ENCODE results near the gene CADPS2.

The CADPS2 gene

DNA sequence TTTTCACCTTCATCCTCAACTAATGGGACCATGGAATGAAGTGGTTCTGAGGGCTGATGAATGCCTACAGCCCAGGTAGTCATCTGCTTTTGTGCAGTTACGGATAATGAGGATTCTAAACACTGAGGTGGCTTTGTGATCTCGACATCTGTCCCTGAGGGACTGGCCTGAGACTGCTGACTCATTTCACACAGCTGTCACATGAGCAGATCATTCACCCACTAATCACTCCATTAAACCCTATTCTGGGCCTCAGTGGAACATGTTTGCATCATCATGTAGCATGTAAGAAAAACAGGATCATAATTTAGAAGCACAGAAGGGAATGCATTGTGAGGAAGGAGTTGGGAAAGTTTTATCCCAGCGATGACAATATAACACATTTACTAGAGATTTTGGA lies 502.3 kb downstream of the CADPS2 start:
- DNase-seq (ENCODE audit: low read depth in 2 of 2) = no peak

DNA sequence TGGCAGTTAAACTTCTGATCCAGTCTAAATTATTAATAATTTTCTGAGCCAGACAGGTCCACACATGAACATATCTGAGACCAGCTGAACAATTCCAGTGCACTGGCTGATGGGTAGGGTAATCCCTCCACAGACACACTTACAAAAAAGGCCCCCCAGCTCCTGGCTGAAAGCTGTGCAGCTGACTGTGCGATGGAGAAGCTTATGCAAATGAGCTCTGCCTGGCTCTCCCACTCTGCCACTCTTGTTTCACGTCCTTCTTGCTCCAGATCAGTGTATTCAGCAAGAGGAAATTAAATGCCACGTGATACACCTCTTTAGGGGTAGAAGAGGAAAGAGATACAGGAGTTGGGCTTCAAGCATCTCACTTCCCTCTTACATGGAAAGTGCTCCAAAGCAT lies 505.3 kb downstream of the CADPS2 start:
- no peak for DNase-seq (ENCODE audit: low read depth in 2 of 2)

DNA sequence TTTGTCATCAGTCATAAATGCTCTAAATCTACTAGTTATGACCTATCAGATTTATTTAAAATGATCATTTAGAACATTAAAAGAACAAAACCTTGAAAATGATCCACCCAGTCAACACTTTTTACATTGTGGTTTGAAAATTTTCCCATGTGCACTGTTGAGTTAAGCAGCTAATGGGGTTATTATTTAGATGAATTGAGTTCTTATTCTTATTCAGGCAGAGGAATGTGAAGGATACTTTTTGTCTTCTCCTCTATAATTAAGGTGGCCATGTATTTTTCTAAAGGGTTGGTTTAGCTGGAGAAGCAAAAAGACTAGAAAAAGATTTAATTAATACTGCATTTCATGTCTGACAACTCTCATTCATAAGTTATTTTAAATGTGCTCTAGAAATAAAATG lies 506.8 kb downstream of the CADPS2 start:
- no peak for DNase-seq (ENCODE audit: low read depth in 2 of 2)

DNA sequence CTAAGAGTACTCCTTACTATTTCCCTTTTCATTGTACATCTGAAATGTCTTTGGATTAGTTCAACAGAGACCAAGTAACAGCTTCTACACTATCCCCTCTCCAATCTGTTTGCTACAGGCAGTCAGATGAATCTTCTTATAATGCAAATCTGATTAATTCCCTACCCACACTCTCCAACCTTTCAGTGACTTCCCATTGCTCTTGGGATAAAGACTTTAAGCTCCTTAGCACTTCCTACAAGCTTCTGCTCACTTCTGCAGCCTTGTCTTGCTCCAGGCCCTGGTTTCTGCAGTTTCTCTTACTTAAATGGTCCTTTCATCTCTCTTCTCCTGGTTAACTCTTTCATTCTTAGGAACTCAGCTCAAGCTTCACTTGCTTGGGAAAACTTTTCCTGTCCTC lies 516.5 kb downstream of the CADPS2 start:
- no peak for DNase-seq (ENCODE audit: low read depth in 2 of 2)

DNA sequence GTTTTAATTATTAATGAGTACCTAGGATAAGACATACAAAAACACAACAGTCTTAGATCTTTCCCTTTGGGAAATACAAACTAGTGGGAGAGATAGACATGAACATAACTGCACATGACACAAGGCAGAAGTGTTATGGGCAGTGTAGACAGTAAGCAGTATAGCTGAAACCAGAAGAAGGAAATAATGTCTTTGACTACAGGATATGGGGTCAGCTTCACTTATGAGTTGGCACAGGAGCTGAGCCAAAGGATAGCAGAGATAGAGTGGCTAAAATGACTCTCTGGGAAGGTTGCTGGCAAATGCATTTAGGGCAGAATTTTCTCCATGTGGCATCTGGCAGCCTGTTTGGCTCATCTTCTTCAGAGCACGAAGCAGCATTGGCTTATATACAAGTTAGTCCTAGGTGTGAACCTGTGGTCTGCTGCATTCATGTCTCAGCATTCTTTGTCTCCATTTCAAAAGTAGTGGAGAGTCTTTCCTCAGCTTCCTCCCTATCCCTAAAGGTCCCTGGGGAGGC lies 521.4 kb downstream of the CADPS2 start:
- DNase-seq (ENCODE audit: low read depth in 2 of 2) = no peak

DNA sequence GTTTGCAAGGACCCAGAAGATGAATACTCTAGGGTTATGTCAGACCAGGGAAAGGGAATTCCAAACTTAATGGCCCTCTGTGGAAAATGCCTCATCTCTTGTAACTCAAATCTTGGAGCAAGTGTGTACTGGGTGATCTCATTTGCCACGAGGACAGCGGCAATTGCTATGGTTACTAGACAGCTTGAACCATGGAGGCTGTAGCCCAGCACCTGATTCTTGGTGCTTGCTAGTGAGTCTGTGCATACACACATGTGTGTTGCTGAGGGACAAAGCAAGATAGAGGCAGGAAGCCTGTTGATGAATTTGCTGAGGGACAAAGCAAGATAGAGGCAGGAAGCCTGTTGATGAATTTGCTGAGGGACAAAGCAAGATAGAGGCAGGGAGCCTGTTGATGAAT lies 523.1 kb downstream of the CADPS2 start:
- DNase-seq (ENCODE audit: low read depth in 2 of 2) = no peak

DNA sequence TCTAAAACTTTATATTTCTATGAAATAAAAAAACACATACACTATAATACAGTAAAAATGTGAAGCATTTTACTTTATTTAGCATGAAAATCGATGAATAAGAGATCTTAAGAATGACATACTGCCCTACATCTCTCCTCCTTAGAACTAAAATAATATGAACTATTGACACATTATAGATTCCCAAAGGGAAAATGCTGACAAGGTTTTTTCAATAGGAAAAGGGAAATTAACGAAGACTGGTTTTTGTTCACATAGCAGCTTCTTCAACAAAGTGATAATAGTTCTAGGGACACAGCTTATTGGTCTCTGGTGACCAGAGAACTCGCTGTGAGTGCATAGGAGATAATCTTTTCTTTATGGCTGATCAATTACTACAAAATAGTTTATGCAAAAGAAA lies 523.8 kb downstream of the CADPS2 start:
- DNase-seq (ENCODE audit: low read depth in 2 of 2) = no peak

DNA sequence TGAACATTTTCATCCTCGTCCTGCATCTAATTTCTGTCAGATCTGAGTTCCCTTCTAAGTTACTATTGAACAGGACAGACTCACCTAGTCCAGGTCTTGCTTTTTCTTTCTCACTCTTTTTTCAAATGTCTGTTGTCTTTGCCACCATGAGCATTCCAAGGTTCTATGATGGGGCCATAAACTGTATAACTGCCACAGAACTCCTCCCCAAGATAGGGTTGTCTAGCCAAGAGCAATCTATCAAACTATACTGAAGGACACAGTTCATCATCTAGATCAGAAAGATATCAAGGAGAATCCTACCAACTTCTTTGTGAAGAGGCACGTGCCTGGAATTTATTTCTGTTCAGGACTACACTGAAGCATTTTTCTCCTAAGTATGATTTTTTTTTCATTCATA lies 531.6 kb downstream of the CADPS2 start:
- no peak for DNase-seq (ENCODE audit: low read depth in 2 of 2)

DNA sequence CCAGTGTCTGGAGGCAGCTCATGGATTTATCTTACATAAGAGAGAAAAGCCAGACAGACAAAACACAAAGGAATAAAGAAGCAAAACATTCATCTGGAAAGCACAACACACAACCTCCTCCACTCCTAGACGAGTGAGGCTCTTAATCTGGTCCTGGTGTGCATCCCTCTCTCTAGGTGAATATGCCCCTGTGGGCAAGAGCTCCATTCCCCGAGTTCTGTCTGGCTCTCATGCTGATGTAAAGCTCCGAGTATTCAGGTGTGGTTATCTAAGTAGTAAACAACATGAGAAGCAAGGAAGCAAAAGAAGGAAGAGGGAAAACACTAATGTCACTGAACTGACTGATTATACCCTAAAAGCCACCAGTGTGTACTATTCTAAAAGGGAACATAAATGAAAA lies 533.8 kb downstream of the CADPS2 start:
- no peak for DNase-seq (ENCODE audit: low read depth in 2 of 2)

DNA sequence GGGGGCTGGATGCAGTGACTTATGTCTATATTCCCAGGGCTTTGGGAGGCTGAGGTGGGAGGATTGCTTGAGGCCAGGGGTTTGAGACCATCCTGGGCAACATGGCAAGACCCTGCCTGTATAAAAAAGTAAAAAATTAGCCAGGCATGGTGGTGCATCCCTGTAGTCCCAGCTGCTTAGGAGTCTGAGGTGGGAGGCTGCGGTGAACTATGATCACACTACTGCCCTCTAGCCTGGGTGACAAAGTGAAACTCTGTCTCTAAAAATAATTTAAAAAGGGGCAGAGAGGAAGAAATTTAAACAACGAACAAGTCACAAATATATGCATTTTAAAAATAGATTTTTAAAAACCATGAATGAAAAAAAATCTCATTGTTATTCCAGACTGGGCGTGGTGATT lies 535.6 kb downstream of the CADPS2 start:
- DNase-seq (ENCODE audit: low read depth in 2 of 2) = no peak

DNA sequence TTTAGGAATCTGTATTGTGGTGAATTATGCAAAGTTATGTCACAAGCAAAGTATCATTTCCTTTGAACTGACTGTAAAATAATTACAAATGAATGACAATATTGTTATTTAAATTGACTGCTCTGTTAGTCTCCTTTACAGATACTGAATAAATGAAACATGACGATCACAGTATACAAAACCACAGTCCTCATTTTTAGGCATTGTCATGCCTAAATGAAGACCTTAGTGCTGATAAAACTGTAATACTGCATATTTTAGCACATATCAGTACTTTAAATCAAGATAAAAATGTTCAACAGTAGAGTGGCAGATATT lies 542.0 kb downstream of the CADPS2 start:
- DNase-seq (ENCODE audit: low read depth in 2 of 2) = no peak

DNA sequence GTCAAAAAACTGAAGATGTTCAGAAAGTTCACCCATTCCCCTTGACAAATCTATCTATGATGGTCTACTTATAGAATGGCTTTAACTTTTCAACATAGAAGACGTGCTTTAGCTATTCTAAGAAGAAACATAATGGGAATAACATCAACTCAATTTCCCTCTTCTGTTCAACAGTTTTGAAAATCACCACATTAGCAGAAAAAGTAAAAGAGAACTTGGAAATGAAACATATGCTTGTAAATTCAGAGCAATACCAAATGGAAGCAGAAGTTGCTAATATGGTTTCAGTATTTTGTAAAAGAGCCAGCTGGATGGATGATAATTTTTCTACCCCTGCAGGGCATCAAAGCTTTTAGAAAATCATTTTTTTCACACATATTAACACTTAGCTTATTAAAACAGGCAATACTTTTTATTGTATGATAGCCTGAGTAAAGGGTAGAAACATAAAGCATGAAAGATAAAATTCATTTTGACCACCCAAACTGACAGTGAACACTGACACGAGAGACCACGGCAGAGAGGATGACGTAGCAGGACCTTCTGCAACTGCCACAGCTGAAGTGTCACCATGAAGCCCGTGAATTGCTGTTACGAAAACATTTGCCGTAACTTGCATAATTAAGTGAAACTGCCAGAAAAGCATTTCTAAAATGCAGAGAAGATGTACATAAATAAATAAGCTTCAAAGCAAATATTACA lies 542.5 kb downstream of the CADPS2 start:
- DNase-seq (ENCODE audit: low read depth in 2 of 2) = no peak

DNA sequence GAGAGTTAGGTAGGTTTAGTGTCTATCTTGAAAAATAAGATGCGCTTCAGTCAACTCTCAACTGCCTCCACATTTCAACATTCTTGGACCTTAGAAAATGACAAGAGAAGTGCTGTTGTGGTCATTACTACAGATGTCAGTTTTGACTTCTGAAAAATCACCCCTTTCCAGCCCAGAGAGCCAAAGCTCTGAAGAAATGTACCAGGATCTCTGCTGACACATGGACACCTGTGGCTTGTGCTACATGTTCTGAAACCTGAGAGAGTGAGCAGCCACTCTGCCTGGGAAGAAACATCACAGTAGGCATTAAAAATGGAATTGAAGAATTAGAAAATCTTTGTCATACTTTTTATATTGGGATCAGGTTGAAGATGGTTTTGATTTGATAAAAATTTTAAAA lies 545.8 kb downstream of the CADPS2 start:
- no peak for DNase-seq (ENCODE audit: low read depth in 2 of 2)

DNA sequence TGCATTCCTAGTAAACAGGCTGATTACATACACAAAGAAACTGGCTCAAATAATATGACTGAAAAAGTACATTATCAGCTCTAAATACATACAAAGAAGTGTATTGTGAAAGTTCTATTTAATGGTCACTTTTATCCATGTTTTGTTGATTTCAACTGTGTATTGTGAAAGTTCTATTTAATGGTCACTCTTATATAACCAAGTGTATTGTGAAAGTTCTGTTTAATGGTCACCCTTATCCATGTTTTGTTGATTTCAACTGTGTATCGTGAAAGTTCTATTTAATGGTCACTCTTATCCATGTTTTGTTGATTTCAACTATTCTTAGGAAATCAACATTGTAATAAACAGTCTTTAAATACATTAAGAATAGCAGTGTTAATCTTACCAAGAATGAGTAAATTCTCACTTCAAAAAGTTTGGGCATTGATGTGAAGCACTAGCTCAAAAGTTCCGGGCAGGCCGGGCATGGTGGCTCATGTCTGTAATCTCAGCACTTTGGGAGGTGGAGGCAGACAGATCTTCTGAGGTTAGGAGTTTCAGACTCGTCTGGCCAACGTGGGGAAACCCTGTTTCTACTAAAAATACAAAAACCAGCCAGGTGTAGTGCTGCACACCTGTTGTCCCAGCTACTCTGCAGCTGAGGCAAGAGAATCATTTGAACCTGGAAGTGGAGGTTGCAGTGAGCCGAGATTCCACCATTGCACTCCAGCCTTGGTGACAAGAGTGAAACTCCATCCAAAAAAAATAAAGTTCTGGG lies 546.9 kb downstream of the CADPS2 start:
- no peak for DNase-seq (ENCODE audit: low read depth in 2 of 2)

DNA sequence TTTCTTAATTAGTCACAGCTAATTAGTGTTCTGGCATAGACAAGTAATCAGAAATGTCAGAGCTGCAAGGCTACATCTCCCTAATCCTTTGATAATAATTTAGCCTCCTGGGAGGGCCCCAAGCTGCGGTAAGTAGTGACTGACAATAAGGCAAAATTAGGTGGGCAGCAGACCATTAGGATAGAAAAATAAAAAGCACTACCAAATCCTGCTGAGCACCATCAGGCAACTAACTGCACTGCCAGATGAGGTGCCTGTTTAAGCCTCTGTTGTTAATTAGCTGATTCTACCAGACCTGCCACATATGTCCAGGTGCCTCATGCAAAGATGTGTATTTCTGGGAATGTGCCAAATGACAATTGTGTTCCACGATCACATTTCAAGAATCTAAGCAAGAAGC lies 549.2 kb downstream of the CADPS2 start:
- no peak for DNase-seq (ENCODE audit: low read depth in 2 of 2)

DNA sequence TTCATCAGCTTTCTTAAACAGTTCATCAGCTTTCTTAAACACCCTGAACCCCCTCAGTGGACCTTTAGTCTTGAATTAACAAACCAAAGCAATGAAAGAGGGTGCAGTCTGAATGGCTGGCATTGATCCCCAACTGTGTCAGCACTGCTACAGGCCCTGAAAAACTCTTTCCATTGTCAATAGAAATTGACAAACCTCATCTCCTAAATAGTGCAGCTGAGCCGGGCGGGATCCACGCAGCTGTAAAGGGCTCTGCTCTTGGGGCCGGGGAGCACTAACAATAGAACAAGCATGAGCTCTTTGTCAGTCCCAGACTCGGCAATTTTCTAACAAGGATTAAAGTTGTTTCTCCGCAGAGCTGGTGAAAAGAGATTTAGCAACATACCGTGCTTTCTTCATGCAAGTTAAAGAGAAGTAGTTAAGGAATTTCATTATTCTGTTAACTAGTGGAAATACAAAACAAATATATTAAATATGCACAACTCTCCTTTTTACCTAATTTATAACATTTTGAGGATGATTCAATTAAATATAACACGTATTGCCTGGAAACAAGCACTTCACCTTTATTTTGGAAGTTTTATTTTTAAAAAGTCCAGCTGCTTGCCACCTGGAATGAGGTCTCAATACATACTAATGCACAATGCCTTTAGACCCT lies 557.0 kb downstream of the CADPS2 start:
- no peak for DNase-seq (ENCODE audit: low read depth in 2 of 2)

DNA sequence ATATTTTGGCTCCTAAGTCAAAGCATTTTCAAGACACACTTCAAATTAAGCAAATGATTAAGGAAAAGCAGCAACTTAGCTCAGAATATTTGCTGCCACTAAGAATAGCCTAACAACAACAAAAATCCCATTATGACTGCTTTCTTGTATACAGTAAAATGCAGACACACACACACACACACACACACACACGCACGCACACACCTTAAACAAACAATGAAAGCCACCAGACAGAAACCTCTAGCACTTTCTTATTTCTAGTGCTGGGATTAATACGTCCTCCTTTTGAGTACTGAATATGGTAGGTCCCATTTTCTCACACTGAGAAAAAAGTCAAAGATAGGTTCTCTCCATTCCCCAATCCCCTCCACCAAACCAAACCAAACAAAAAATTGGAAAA lies 558.3 kb downstream of the CADPS2 start:
- DNase-seq (ENCODE audit: low read depth in 2 of 2) = no peak

DNA sequence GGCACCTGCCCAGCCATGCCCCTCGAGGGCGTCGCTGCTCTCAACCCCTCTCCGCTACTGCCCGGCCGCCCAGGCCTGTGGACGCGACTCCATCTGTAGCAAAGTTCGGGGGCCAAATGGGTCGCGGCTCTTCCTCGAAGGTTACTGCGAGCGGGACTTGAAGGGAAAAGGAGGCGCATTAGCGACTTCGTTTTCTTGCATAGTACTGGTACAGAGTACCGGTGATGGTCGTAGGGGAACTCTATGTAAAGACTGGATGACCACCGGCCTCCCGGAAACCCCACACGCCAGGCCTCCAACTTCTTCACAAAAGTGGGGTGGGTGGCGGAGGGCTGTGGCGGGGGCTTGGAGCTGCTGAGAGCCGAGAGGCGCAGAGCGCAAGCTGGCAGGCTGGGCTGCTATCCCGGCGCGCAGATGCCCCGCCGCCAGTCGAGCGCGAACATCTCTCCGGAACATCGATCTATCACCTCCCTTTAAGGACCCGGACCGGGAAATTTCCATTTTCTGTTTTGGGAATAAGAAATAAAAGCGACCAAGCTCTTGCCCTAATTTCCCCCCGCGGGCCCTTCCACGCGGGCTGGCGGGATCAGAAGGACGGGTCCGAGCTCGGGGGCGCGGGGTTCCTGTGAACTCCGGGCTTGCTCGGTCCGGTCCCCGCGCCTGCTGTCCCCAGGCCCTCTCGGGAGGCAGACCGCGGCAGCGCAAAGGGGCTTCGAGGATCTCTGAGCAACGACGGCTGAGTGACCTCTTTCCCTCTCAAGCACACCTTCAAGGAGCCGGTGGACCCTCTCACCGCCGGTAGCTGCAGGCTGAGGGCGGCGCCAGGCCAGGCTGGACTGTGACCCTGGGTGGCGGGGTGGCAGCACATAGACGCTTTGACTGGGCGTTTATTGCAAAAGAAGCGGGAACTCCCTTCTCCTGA lies 569.5 kb downstream of the CADPS2 start:
- DNase-seq (ENCODE audit: low read depth in 2 of 2) = no peak

DNA sequence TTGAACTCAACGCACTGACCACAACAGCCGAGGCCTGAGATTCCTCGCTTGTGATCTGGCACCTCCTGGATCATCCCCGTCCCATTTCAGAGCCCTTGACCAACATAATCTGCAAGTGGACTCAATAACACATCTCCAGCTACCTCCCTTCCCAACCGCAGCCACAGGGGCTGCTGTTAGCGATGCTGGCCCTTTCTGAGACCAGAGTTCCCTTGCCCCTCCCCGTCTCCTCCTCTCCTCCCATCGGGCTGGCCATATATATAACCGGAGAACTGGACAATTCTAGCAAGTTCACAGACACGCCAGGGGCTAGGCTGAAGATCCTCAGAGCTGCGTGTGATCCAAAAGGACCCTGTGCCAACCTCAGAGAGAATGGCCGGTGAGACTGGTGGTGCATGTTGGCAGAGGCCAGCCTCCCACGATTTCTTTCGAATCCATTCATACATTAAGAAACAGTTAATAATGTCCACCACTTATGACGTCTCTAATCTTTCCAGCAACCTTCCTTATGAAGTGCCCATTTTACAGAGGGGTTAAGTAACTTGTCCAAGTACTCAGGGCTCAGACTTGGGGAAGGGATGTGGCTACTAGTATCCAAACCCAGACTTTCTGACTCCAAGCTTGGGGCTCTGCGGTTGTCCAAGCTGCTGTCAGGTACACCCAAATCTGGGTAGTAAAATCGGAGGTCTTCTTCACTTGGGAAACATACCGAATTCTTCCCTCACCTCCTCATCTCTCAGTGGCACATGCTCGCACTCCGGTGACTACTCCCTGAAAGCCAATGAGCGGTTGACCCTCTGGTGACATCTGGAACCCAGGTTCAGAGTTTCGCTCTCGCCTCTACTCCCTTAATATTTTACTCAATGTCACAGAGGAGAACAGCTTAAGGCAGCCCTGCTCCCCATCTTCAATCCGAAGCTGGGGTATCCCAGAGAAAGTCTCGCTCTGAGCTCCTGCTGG lies 570.5 kb downstream of the CADPS2 start:
- no peak for DNase-seq (ENCODE audit: low read depth in 2 of 2)

DNA sequence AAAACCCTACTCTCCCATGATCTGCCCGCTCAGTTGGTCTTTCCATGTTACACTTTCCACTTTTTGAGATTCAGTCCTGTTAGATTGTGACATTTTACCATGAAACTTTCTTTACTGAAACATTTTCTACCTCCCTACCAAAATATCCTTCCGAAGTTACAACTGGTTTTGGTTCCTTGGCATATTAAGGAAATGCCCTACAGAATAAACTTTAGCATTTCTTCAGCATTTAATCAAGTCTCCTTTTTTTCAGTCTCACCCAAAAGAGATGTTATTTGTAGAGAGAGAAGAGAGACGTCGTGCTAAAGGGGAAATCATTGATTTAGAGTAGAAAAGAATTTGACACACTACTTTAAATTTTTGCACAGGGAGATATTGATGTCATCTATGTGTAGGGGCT lies 572.0 kb downstream of the CADPS2 start:
- DNase-seq (ENCODE audit: low read depth in 2 of 2) = no peak

DNA sequence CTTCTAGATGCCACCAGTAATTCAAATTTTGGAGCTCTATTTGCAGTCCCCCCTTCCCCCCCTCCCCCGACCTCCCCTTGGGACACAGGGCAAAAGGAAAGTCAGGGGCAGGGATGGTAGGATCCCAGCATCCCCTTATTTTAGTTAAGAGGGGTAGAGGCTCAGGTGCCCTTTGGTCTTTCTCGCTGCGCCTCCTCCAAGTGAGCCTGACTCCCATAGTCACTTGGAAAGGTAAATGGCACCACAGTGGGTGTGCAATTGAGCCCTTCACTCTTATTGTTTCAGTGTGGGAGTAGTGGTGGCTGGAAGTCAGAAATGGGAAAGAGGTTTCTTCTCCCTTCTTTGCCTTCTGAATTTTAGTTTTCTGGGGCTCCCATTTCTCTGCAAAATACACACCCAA lies 573.5 kb downstream of the CADPS2 start:
- no peak for DNase-seq (ENCODE audit: low read depth in 2 of 2)

All from stimulated activated CD8-positive, alpha-beta memory T cell treated with anti-CD3 and anti-CD28 coated beads, Interleukin-2, amount 100 ng/mL, for 48 hours (primary cell).